ENCODE data around the gene RGS19. TPM values are rescaled to one million over a fixed set of nuclear protein-coding genes. Genes with fewer than 3 reads are reported as not detected.

The RGS19 gene
- total and polyA plus RNA-seq, 8 donors = 3.2 to 11.9 (median 5.7) TPM

DNA sequence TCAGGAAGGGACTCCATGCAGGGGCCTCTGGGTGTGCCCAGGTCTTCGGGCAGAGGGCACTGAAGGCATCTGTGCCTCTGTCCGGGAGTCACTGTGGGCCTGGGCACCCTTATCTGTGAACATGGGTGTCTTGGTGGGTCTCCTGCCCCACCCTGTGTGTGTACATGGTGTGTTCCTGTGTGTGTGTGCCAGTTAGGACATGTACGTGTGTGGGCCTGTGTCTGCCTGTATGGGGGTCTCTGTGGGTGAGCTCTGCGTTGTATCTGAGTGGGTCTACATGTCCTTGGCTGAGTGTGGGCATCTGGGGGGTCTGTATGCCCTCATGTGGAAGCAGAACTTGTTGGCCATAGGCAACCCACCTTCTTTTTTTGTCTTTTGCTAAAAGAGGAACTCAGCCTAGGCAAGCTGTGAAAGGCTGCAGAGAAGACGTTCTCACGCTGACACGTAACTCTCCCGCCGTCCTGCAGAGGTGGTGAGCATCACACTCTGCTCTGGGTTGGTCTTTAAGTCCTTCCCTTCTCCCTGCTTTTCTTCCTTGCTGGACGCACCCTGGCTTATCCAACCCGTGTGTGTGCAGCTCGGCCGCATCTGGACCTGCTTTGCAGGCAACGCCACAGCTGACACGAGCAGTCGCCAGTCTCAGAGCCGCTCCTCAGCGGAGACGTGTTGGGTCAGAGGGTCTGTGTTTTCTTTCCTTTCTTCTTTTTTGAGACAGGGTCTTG, 28.6 kb upstream of the RGS19 start:
- H3K27me3 ChIP-seq = no peaks in the 10 kb centered on the region
- ATAC-seq (no peak), FAIRE-seq (no peak), DNase-seq (peak in 2 of 6 donors; percentile 27 to 51)
- H3K36me3 ChIP-seq = no peaks in the 10 kb centered on the region
- H3K4me3 ChIP-seq = no peak overlapping the region
- no peak overlapping the region for H3K27ac ChIP-seq
- TF ChIP-seq CTCF (IDR thresholded peaks at IDR 0.05) = no peak
- 61 to 77% methylated on average over 19 of the region's 19 CpGs for WGBS, 2 donors
- intact Hi-C loops (cut with DNase I) = no loop called here
- H3K9me3 ChIP-seq = no peaks in the 10 kb centered on the region
- no peaks in the 10 kb centered on the region for H3K4me1 ChIP-seq

DNA sequence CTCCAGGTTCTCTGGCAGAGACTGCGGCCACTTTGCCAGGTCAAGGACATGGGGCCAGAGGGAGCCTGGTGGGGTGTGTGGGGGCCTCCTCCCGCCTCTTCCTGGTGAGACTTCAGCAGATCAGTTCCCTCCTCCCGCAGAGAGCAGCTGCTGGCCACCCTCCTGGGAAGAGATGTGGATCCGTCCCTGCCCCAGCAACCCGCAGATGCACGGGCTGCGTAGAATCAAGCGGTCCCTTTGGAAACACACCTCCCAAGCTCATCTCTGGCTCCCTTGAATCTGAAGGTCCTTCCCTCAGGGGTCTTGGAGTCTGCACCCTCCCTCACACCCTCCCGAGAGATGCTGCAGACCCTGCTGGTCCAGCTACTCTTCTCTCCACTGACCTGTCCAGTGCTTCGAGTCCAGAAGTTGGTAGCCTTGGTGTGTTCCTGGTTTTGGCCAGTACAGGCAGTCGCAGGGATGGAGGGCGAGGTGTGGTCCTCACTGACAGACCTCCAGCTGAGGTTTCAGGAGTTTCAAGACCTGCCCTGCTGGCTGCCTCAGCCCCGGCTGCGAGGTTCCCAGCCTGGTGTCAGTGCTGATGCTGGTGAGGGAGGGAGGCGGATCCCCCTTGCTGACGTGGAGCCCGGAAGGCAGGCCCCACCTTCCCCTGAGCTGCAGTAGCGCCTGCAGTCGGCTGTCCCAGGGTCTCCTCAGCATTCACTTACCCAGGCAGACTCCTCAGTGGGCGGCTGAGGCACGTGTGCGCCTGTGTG, 27.8 kb upstream of the RGS19 start, which contains the start of gene NPBWR2:
Gene NPBWR2, minus strand, starts transcription at position 585 of the 755 bp plus-strand sequence. CDS start 734 bp downstream, outside the sequence.
- DNase-seq = peak in 2 of 6 donors; percentile 50 to 53
- WGBS, 2 donors = 48 to 66% methylated on average over 22 of the region's 22 CpGs
- no peaks in the 10 kb centered on the region for H3K4me1 ChIP-seq
- intact Hi-C loops (cut with DNase I) = no loop called here
- H3K27me3 ChIP-seq = no peaks in the 10 kb centered on the region
- no peak within 1 kb of the TSS for H3K27ac ChIP-seq
- no peaks in the 10 kb centered on the region for H3K9me3 ChIP-seq
- no peaks in the 10 kb centered on the region for H3K36me3 ChIP-seq
- TF ChIP-seq CTCF (IDR thresholded peaks at IDR 0.05) = no peak
- H3K4me3 ChIP-seq = no peak within 1 kb of the TSS
- no peak for ATAC-seq
- FAIRE-seq = no peak

- Histone ChIP-seq H3K4me1 (peaks cover 0 to 3% (median 0%) of the 10 kb centered on the region in 3 donors), H3K36me3 (no peaks in the 10 kb centered on the region), H3K4me3 (no peak overlapping the region), H3K27me3 (no peaks in the 10 kb centered on the region), H3K9me3 (no peaks in the 10 kb centered on the region), H3K27ac (no peak overlapping the region)
- DNase-seq (peak in 2 of 6 donors; percentile 41 to 56), FAIRE-seq (no peak), ATAC-seq (no peak)
- no peak for TF ChIP-seq CTCF (IDR thresholded peaks at IDR 0.05)
- intact Hi-C loops (cut with DNase I) = no loop called here
- WGBS, 2 donors = 68 to 87% methylated on average over 28 of the region's 28 CpGs
Measured at GRCh38 chr20:64106435-64106961, 27.2 kb upstream of the RGS19 start.

DNA sequence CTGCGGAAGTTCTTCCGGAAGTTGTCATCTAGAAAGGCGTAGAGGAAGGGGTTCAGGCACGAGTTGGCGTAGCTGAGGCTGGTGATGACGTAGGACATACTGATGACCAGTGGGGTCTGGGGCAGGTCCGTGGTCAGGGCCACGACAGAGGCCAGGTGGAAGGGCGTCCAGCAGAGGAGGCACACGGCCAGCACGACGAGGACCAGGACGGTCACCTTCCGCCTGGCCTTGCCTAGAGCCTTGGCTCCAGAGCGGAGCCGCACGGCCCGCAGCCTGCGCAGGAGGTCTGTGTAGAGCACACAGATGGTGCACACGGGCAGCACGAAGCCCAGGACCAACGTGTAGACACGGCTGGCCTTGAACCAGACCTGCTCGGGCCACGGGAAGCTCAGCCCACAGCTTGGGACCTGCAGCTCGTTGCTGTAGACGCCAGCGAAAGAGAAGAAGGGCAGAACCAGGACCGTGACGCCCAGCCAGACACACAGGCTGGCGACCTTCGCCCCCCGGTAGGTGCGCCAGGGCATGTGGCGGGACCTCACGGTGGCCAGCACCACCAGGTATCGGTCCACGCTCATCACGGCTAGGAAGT, 26.6 kb upstream of the RGS19 start:
- Histone ChIP-seq H3K36me3 (no peaks in the 10 kb centered on the region), H3K9me3 (no peaks in the 10 kb centered on the region), H3K4me3 (no peak overlapping the region), H3K27ac (no peak overlapping the region), H3K27me3 (no peaks in the 10 kb centered on the region), H3K4me1 (peaks cover 0 to 3% (median 0%) of the 10 kb centered on the region in 3 donors)
- 74 to 88% methylated on average over 35 to 39 of the region's 39 CpGs for WGBS, 2 donors
- intact Hi-C loops (cut with DNase I) = no loop called here
- no peak for ATAC-seq
- DNase-seq = peak in 2 of 6 donors; percentile 55 to 59
- FAIRE-seq = no peak
- TF ChIP-seq CTCF (IDR thresholded peaks at IDR 0.05) = no peak
